ENCODE results near the gene SLC25A33.

GRCh38 chr1:9495854-9496374 lies 43.4 kb upstream of the SLC25A33 start:
- TF ChIP-seq POLR2A (IDR thresholded peaks at IDR 0.05; ENCODE audit: low read depth, low read length) (no peak), POLR2AphosphoS5 (IDR thresholded peaks at IDR 0.05; ENCODE audit: low read depth, low read length) (no peak)

All from GM12891 (cell line).